GM12878 (cell line): ENCODE data around the gene CDKN1B.

Source experiments
- BMI1 ChIP-seq: fragments of 450-650 bp; IDR thresholded peaks from 2 replicates; pipeline ENCODE4 v1.6.1; 2016; ENCODE audit warnings: mild to moderate bottlenecking, moderate library complexity, borderline replicate concordance
- BRCA1 ChIP-seq: IDR thresholded peaks from 2 replicates; pipeline ENCODE4 v1.6.1; 2011; ENCODE audit warnings: low read depth, low read length, improper control_type of control experiment
- CHD4 ChIP-seq: fragments of 200-600 bp; sonication (generic); IDR thresholded peaks from 2 replicates; pipeline ENCODE4 v1.6.1; 2016; ENCODE audit warnings: mild to moderate bottlenecking
- CTCF ChIP-seq, 3 experiments: IDR thresholded peaks in 2 of 3; conservative IDR thresholded peaks in 1 of 3; 2 replicates each; pipeline ENCODE4 v1.5.1; 2011; ENCODE audit warnings: low read depth in 3 of 3, low read length in 3 of 3, mild to moderate bottlenecking in 3 of 3, control low read depth in 2 of 3, moderate library complexity in 2 of 3, inconsistent platforms in 1 of 3, mixed read lengths in 1 of 3; ENCODE audit not compliant: control insufficient read depth in 2 of 3, insufficient read depth in 1 of 3; ENCODE audit errors: extremely low read depth in 1 of 3
- FOXM1 ChIP-seq: IDR thresholded peaks from 2 replicates; pipeline ENCODE4 v1.6.1; 2012; ENCODE audit warnings: low read depth, mild to moderate bottlenecking, inconsistent platforms, low read length, moderate library complexity
- SP1 ChIP-seq: IDR thresholded peaks from one replicate; pipeline ENCODE4 v1.6.1; 2011; ENCODE audit warnings: low read depth, low read length
- ZNF24 ChIP-seq: fragments of 450-650 bp; IDR thresholded peaks from 2 replicates; pipeline ENCODE4 v1.6.1; 2017; ENCODE audit warnings: antibody characterized with exemption, mild to moderate bottlenecking

DNA sequence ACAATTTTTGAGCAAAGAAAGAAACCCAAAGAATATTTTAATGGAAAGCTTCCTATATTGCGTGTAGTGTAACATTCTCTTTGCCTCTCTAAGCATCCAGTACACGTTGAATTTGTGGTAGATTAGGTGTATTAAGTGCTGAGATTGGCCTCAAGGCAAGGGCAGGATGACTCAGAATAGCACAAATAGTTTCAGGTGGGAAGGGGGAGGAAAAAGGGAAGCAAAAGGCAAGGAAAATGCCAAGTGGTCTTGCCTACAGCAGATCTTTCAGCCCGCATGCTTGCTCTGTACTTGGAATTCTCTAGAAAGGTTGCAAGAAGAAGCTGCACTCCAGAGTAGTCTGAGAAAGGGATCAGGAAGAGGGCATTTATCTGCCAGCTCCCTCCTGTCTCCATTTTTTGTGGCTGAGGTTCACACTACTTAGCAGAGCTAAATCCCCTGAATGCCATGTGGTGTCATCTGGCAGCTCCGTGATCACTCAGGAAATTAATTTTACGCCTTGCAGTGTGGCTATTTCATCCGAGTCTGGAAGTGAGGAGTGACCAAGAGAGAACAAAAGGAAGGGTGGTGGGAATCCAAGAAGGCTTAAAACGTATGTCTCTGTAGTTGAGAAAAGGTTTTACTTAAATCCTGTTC, 28.5 kb downstream of the CDKN1B start:
- TF ChIP-seq CTCF (IDR thresholded peaks at IDR 0.05 in 2 of 3, conservative IDR thresholded peaks at IDR 0.05 in 1 of 3; ENCODE audit: control insufficient read depth in 2 of 3, extremely low read depth in 1 of 3, insufficient read depth in 1 of 3, low read depth in 3 of 3, low read length in 3 of 3) (no peak), BRCA1 (no peak), FOXM1 (no peak), ZNF24 (no peak), BMI1 (no peak), CHD4 (no peak), SP1 (no peak)
